Measurements from ENCODE around the gene SCAPER.
"Not testable (repeated sequence)": the region's sequence is repeated elsewhere in the genome, so short reads cannot be mapped to it uniquely, and the experiment has no call there.

DNA sequence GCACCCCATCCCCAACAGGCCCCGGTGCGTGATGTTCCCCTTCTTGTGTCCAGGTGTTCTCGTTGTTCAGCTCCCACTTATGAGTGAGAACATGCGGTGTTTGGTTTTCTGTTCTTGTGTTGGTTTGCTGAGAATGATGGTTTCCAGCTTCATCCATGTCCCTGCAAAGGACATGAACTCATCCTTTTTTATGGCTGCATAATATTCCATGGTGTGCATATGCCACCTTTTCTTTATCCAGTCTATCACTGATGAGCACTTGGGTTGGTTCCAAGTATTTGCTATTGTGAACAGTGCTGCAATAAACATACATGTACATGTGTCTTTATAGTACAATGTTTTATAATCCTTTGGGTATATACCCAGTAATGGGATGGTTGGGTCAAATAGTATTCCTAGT is 217.5 kb downstream of the SCAPER start:
- TF ChIP-seq, protein P1, sequence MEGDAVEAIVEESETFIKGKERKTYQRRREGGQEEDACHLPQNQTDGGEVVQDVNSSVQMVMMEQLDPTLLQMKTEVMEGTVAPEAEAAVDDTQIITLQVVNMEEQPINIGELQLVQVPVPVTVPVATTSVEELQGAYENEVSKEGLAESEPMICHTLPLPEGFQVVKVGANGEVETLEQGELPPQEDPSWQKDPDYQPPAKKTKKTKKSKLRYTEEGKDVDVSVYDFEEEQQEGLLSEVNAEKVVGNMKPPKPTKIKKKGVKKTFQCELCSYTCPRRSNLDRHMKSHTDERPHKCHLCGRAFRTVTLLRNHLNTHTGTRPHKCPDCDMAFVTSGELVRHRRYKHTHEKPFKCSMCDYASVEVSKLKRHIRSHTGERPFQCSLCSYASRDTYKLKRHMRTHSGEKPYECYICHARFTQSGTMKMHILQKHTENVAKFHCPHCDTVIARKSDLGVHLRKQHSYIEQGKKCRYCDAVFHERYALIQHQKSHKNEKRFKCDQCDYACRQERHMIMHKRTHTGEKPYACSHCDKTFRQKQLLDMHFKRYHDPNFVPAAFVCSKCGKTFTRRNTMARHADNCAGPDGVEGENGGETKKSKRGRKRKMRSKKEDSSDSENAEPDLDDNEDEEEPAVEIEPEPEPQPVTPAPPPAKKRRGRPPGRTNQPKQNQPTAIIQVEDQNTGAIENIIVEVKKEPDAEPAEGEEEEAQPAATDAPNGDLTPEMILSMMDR (IDR thresholded peaks at IDR 0.05) = not testable (repeated sequence)
- not testable (repeated sequence) for TF ChIP-seq POLR2AphosphoS5, POLR2A (IDR thresholded peaks at IDR 0.05)

Measured in breast epithelium (tissue), 3 donors.